GM12892 (cell line): ENCODE data around the gene EFCAB5.
A peak's percentile ranks its signal among the peaks of the same experiment; 100 is the strongest.
"Not testable (repeated sequence)": the region's sequence is repeated elsewhere in the genome, so short reads cannot be mapped to it uniquely, and the experiment has no call there.

Experiments used
- DNase-seq: peaks from one replicate; pipeline ENCODE4 v3.0.0; 2011; ENCODE audit not compliant: insufficient read length
- FAIRE-seq: peaks from 2 replicates; lab custom pipeline; 2011; peaks lifted over from hg19 to GRCh38; lab: Jason Lieb, UNC
- POLR2A ChIP-seq: IDR thresholded peaks from 2 replicates; pipeline ENCODE4 v1.6.1; 2011; ENCODE audit warnings: low read depth, low read length, control low read depth
- POLR2AphosphoS5 ChIP-seq: IDR thresholded peaks from 2 replicates; pipeline ENCODE4 v1.6.1; 2011; ENCODE audit warnings: low read depth, low read length, control low read depth
- TAF1 ChIP-seq: IDR thresholded peaks from 2 replicates; pipeline ENCODE4 v1.6.1; 2011; ENCODE audit warnings: low read depth, mild to moderate bottlenecking, control low read depth, low read length, borderline replicate concordance

The EFCAB5 gene

GRCh38 chr17:30116661-30117551 lies 175.5 kb downstream of the EFCAB5 start, which contains the start of gene NSRP1:
NSRP1 (plus strand) TSS chr17:30116816; CDS start chr17:30116844, 28 bp downstream.
- FAIRE-seq (peak; percentile 100), DNase-seq (peak; percentile 80)
- TF ChIP-seq POLR2AphosphoS5 (peak; percentile 98), POLR2A (peak; percentile 99), TAF1 (peak; percentile 99)

GRCh38 chr17:30117675-30118081 lies 176.2 kb downstream of the EFCAB5 start:
- FAIRE-seq (no peak), DNase-seq (no peak)
- TF ChIP-seq TAF1 = no peak
- TF ChIP-seq POLR2A = no peak
- no peak for TF ChIP-seq POLR2AphosphoS5

- not testable (repeated sequence) for DNase-seq, FAIRE-seq
Measured at GRCh38 chr17:30118635-30119034, 177.2 kb downstream of the EFCAB5 start.

DNA sequence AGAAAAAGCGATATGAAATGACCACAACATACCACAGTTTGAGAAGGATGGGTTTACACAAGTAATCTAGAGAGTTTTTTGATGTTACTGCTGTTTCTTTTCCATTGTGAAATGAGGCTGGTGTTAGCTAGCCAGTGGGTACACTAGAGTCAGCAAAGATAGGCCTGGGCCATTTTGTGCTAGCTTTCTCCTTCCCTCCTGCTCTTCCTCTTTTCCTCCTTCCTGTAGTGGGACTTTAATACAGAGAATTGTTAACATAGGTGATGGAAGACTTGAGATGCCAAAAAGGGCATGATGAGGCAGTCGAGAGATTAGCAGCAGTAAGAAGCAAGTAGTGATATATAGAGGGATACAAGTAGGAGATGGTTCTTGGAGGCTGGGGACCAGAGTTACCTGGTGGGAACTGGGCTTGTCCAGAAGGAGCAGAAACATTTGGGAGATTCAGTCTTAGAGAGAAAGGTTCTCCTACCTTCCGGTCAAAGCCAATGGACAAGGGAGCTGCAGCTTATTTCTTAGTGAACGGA lies 182.9 kb downstream of the EFCAB5 start:
- TF ChIP-seq POLR2A (no peak), TAF1 (no peak), POLR2AphosphoS5 (no peak)
- DNase-seq (no peak), FAIRE-seq (no peak)

DNA sequence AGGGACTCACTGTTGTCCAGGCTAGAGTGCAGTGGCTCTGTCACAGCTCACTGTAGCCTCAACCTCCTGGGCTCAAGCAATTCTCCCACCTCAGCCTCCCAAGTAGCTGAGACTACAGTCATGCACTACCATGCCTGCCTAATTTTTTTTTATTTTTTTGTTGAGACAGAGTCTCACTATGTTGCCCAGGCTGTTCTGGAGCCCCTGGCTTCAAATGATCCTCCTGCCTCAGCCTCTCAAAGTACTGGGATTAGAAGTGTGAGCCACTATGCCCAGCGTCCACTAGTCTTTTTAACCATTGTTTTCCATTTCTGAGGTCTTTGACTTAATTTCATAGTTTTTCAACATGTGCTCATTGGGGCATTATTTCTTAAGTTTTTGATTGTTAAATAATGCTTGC lies 188.7 kb downstream of the EFCAB5 start:
- TF ChIP-seq POLR2AphosphoS5 = no peak
- no peak for TF ChIP-seq TAF1
- no peak for TF ChIP-seq POLR2A
- FAIRE-seq (no peak), DNase-seq (no peak)

DNA sequence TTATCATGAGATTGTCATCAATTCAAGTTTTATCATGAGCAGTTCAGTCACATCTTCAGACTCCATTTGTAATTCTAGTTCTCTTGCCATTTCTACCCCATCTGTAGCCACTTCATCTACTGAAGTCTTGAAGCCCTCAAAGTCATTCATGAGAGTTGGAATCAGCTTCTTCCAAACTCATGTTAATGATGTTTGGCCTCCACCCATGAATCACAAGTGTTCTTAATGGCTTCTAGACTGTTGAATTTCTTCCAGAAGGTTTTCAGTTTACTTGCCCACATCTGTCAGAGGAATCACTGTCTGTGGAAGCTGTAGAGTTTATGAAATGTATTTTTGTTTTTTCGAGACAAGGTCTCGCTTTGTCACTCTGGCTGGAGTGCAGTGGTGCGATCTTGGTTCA lies 191.2 kb downstream of the EFCAB5 start:
- no peak for DNase-seq
- no peak for TF ChIP-seq POLR2A
- no peak for TF ChIP-seq POLR2AphosphoS5
- no peak for TF ChIP-seq TAF1
- no peak for FAIRE-seq

DNA sequence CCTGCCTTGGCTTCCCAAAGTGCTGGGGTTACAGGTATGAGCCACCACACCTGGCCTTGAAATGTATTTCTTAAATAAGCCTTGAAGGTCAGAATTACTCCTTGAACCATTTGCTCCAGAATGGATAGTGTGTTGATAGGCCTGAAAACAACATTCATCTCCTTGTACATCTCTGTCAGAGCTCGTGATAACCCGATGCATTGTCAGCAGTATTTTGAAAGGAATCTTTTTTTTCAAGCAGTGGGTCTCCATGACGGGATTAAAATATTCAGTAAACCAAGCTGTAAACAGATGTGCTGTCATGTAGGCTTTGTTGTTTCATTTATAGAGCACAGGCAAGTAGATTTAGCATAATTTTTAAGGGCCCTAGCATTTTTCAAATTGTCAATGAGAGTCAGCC lies 191.8 kb downstream of the EFCAB5 start:
- FAIRE-seq = no peak
- TF ChIP-seq TAF1 = no peak
- TF ChIP-seq POLR2AphosphoS5 = no peak
- TF ChIP-seq POLR2A = no peak

GRCh38 chr17:30134551-30134950 lies 193.1 kb downstream of the EFCAB5 start:
- no peak for FAIRE-seq

More for the DNA sequence above, 191.8 kb downstream of the EFCAB5 start:
- DNase-seq = no peak

GRCh38 chr17:30137158-30137557 lies 195.7 kb downstream of the EFCAB5 start:
- no peak for FAIRE-seq
- no peak for DNase-seq
- TF ChIP-seq TAF1 (no peak), POLR2A (no peak), POLR2AphosphoS5 (no peak)

More at GRCh38 chr17:30134551-30134950, 193.1 kb downstream of the EFCAB5 start:
- TF ChIP-seq POLR2AphosphoS5 = no peak
- TF ChIP-seq POLR2A = no peak
- TF ChIP-seq TAF1 = no peak
- no peak for DNase-seq

DNA sequence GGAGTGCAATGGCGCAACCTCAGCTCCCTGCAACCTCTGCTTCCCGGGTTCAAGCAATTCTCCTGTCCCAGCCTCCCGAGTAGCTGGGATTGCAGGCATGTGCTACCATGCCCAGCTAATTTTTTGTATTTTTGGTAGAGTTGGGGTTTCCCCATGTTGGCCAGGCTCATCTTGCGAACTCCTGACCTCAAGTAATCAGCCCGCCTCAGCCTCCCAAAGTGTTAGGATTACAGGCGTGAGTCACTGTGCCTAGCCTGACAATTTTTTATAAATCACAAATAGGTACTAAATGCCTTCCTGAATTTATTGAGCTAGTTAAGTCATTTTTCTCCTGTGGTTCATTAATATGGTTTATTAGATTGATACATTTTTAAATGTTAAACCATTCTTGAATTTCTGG lies 206.4 kb downstream of the EFCAB5 start:
- DNase-seq, FAIRE-seq: not testable (repeated sequence)

DNA sequence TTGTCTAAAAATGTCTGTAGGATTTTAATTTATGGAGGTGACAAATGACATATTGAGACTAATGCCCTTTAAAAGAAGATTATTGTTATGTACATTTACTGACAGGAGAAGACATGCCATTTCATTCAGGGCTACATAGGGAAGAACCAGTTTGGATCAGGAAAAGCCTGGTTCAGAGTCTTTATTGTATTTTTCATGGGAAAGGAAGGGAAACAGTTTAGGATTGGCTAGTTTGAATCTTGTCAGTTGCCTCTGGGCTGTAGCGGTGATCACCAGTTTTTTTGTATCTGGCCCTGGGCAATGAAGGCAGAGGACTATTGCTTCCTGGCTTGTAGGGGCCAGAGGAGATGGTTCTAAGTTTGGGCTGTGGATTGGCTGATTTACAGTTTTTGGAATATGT lies 206.9 kb downstream of the EFCAB5 start:
- TF ChIP-seq TAF1 = no peak
- no peak for TF ChIP-seq POLR2A
- no peak for TF ChIP-seq POLR2AphosphoS5
- DNase-seq = no peak
- no peak for FAIRE-seq

DNA sequence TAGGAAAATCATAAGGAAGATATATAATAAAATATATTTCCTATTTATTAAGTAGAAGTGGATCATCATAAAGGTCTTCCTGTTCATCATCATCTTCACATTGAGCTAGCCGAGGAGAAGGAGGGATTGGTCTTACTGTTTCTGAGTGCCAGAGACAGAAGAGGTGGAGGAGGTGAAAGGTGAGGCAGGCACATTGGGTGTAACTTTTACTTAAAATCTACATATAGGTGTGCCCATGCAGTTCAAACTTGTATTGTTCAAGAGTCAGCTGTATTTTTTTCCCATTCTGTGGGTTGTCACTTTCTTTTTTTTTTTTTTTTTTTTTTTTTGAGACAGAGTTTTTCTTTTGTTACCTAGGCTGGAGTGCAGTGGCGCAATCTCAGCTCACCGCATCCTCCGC lies 210.0 kb downstream of the EFCAB5 start:
- DNase-seq (no peak), FAIRE-seq (no peak)
- no peak for TF ChIP-seq TAF1
- no peak for TF ChIP-seq POLR2A
- no peak for TF ChIP-seq POLR2AphosphoS5
